ENCODE data around the gene ZNF584. TPM values are rescaled to one million over a fixed set of nuclear protein-coding genes. Genes with fewer than 3 reads are reported as not detected.
"Not testable (repeated sequence)": the region's sequence is repeated elsewhere in the genome, so short reads cannot be mapped to it uniquely, and the experiment has no call there.

The ZNF584 gene
- total RNA-seq, 1 donor from 2014 or later: 5.3 TPM

- H3K4me3 ChIP-seq (ENCODE audit: low read depth, low read length): no peak overlapping the region
- DNase-seq (ENCODE audit: low read depth): no peak
- no peak for TF ChIP-seq CTCF (conservative IDR thresholded peaks at IDR 0.05; ENCODE audit: low read depth, low read length)
Measured at GRCh38 chr19:58368561-58369360, 39.7 kb upstream of the ZNF584 start.

GRCh38 chr19:58372311-58373133 lies 35.9 kb upstream of the ZNF584 start:
- H3K4me3 ChIP-seq (ENCODE audit: low read depth, low read length): no peak overlapping the region
- DNase-seq (ENCODE audit: low read depth): no peak
- peak; percentile 36 for TF ChIP-seq CTCF (conservative IDR thresholded peaks at IDR 0.05; ENCODE audit: low read depth, low read length)

GRCh38 chr19:58374200-58374599 lies 34.2 kb upstream of the ZNF584 start:
- TF ChIP-seq CTCF (conservative IDR thresholded peaks at IDR 0.05; ENCODE audit: low read depth, low read length): no peak
- H3K4me3 ChIP-seq (ENCODE audit: low read depth, low read length): no peak overlapping the region
- no peak for DNase-seq (ENCODE audit: low read depth)

- not testable (repeated sequence) for DNase-seq (ENCODE audit: low read depth); H3K4me3 ChIP-seq (ENCODE audit: low read depth, low read length)
Measured at GRCh38 chr19:58376724-58377123, 31.7 kb upstream of the ZNF584 start.

GRCh38 chr19:58379246-58379645 lies 29.2 kb upstream of the ZNF584 start:
- no peak for DNase-seq (ENCODE audit: low read depth)
- peak overlapping the region; percentile 96 for H3K4me3 ChIP-seq (ENCODE audit: low read depth, low read length)
- TF ChIP-seq CTCF (conservative IDR thresholded peaks at IDR 0.05; ENCODE audit: low read depth, low read length): no peak

- peak overlapping the region; percentile 96 for H3K4me3 ChIP-seq (ENCODE audit: low read depth, low read length)
- TF ChIP-seq CTCF (conservative IDR thresholded peaks at IDR 0.05; ENCODE audit: low read depth, low read length): no peak
- no peak for DNase-seq (ENCODE audit: low read depth)
Measured at GRCh38 chr19:58380037-58380661, 28.3 kb upstream of the ZNF584 start.

Data from epithelial cell of proximal tubule (primary cell).